CD4-positive, alpha-beta T cell treated with Interleukin-6 at 100 ng/mL for 8 hours (primary cell): ENCODE results near the gene CACNA1H.

Experiments
- DNase-seq: peaks from one replicate; pipeline ENCODE4 v3.0.0-alpha.2; 2020; ENCODE audit warnings: mixed read lengths, low spot score

The CACNA1H gene

GRCh38 chr16:1152651-1153259 lies at the start of gene CACNA1H:
Gene CACNA1H, plus strand, starts transcription at chr16:1153106. Its CDS starts 632 bp downstream, at chr16:1153738.
- peak; percentile 44 for DNase-seq

GRCh38 chr16:1103636-1103980 lies 49.3 kb upstream of the CACNA1H start:
- DNase-seq: no peak

GRCh38 chr16:1105888-1106620 lies 46.9 kb upstream of the CACNA1H start:
- peak; percentile 17 for DNase-seq

- no peak for DNase-seq
Measured at GRCh38 chr16:1106659-1107058, 46.2 kb upstream of the CACNA1H start.

- no peak for DNase-seq
Measured at GRCh38 chr16:1107141-1107540, 45.8 kb upstream of the CACNA1H start.

GRCh38 chr16:1107731-1108130 lies 45.2 kb upstream of the CACNA1H start:
- DNase-seq: no peak

- DNase-seq: no peak
Measured at GRCh38 chr16:1108299-1109252, 44.3 kb upstream of the CACNA1H start.

GRCh38 chr16:1109648-1110047 lies 43.3 kb upstream of the CACNA1H start:
- no peak for DNase-seq

- DNase-seq: no peak
Measured at GRCh38 chr16:1112506-1113184, 40.3 kb upstream of the CACNA1H start.

- no peak for DNase-seq
Measured at GRCh38 chr16:1113489-1113888, 39.4 kb upstream of the CACNA1H start.

GRCh38 chr16:1113889-1114526 lies 38.9 kb upstream of the CACNA1H start:
- DNase-seq: no peak

- no peak for DNase-seq
Measured at GRCh38 chr16:1116693-1117077, 36.2 kb upstream of the CACNA1H start.

GRCh38 chr16:1117176-1117900 lies 35.6 kb upstream of the CACNA1H start:
- no peak for DNase-seq

- DNase-seq: no peak
Measured at GRCh38 chr16:1117926-1118325, 35.0 kb upstream of the CACNA1H start.

GRCh38 chr16:1119129-1119528 lies 33.8 kb upstream of the CACNA1H start:
- DNase-seq: no peak

- DNase-seq: no peak
Measured at GRCh38 chr16:1119766-1120576, 32.9 kb upstream of the CACNA1H start.

GRCh38 chr16:1120577-1120941 lies 32.3 kb upstream of the CACNA1H start:
- no peak for DNase-seq

GRCh38 chr16:1121009-1121408 lies 31.9 kb upstream of the CACNA1H start:
- no peak for DNase-seq

GRCh38 chr16:1121601-1122397 lies 31.1 kb upstream of the CACNA1H start:
- no peak for DNase-seq
